AG04449 (cell line): ENCODE results near the gene P2RY13.

Source experiments
- CTCF ChIA-PET: fragments of 350-600 bp; formaldehyde crosslinking; extraction: SDS; loops from one replicate; lab custom pipeline; 2021; ENCODE audit warnings: antibody characterized with exemption; lab: Yijun Ruan, JAX
- POLR2A ChIA-PET: fragments of 400-600, 350-600 bp; formaldehyde crosslinking; extraction: SDS; loops from one replicate; lab custom pipeline; 2020; ENCODE audit warnings: antibody characterized with exemption, inconsistent platforms; lab: Yijun Ruan, JAX
- DNase-seq: peaks from one replicate; pipeline ENCODE4 v3.0.0-alpha.2; 2010; ENCODE audit warnings: low read depth, low spot score
- H3K4me3 ChIP-seq: 2 replicates; pipeline ENCODE4 v1.5.1; 2011; ENCODE audit warnings: low read depth, mild to moderate bottlenecking, control low read depth, low read length
- CTCF ChIP-seq: IDR thresholded peaks from one replicate; pipeline ENCODE4 v1.5.1; 2011; ENCODE audit warnings: mild to moderate bottlenecking, moderate library complexity, low read length, control low read depth, inconsistent platforms; ENCODE audit not compliant: insufficient read depth; ENCODE audit errors: missing control alignments

P2RY13 gene

GRCh38 chr3:151328298-151328995 lies 902 bp downstream of the P2RY13 start:
- ChIA-PET CTCF (interaction anchor here (0.9 to 7.6 kb wide), 19 partner anchors 8 to 590 kb away, joined by 3 to 94 read pairs (median 7); partner anchors contain the start of gene GPR87), POLR2A (interaction anchor here (0.6 kb wide), 1 partner anchor 102 kb away, joined by 4 read pairs; no protein-coding TSS in a partner anchor)
- DNase-seq: no peak
- TF ChIP-seq CTCF: no peak
- H3K4me3 ChIP-seq: no peak overlapping the region

GRCh38 chr3:151327571-151328198 lies 1.7 kb downstream of the P2RY13 start:
- peak; percentile 28 for TF ChIP-seq CTCF
- CTCF ChIA-PET: interaction anchor here (0.8 to 7.6 kb wide), 23 partner anchors 12 to 591 kb away, joined by 3 to 94 read pairs (median 5); partner anchors contain the start of gene GPR87
- no peak overlapping the region for H3K4me3 ChIP-seq
- DNase-seq: no peak
- POLR2A ChIA-PET: interaction anchor here (0.6 kb wide), 1 partner anchor 102 kb away, joined by 4 read pairs; no protein-coding TSS in a partner anchor

- ChIA-PET CTCF (interaction anchor here (1.0 to 7.6 kb wide), 2 partner anchors 8 to 17 kb away, joined by 3 to 94 read pairs; partner anchors contain the start of gene GPR87), POLR2A (no interaction called here)
- no peak for DNase-seq
- no peak for TF ChIP-seq CTCF
- no peak overlapping the region for H3K4me3 ChIP-seq
Observed at GRCh38 chr3:151322511-151322910, 6.8 kb downstream of the P2RY13 start.

GRCh38 chr3:151321526-151321925 lies 7.8 kb downstream of the P2RY13 start:
- H3K4me3 ChIP-seq: no peak overlapping the region
- no peak for TF ChIP-seq CTCF
- ChIA-PET CTCF (interaction anchor here (0.9 to 1.6 kb wide), 3 partner anchors 29 to 516 kb away, joined by 3 to 5 read pairs (median 4); no protein-coding TSS in a partner anchor), POLR2A (no interaction called here)
- DNase-seq: no peak

GRCh38 chr3:151320131-151320530 lies 9.2 kb downstream of the P2RY13 start:
- ChIA-PET CTCF (interaction anchor here (0.7 to 1.6 kb wide), 2 partner anchors 8 to 28 kb away, joined by 3 to 5 read pairs; no protein-coding TSS in a partner anchor), POLR2A (no interaction called here)
- H3K4me3 ChIP-seq: no peak overlapping the region
- no peak for TF ChIP-seq CTCF
- DNase-seq: no peak

GRCh38 chr3:151319628-151320027 lies 9.7 kb downstream of the P2RY13 start:
- CTCF ChIA-PET: interaction anchor here (0.7 to 10.6 kb wide), 3 partner anchors 7 to 518 kb away, joined by 3 to 94 read pairs (median 3); partner anchors contain the start of gene P2RY13
- no peak for TF ChIP-seq CTCF
- POLR2A ChIA-PET: no interaction called here
- no peak for DNase-seq
- no peak overlapping the region for H3K4me3 ChIP-seq
